Measurements from ENCODE around the gene RAB11B. TPM values are rescaled to one million over a fixed set of nuclear protein-coding genes. Genes with fewer than 3 reads are reported as not detected.

RAB11B gene
- total and polyA plus RNA-seq, 2 of the 13 experiments (the other 11 are each of a cell fraction or from before 2014, with no cell fraction given), result 6.0 to 28.4 TPM

- TF ChIP-seq KDM2A (CRISPR knock-in tag; IDR thresholded peaks at IDR 0.05; ENCODE audit: borderline replicate concordance, low read depth), result peak; percentile 14; the same call in 1 of the 2 replicates
- TF ChIP-seq HNRNPH1 (optimal IDR thresholded peaks at IDR 0.05; ENCODE audit: low read depth, low read length), result no peak
- peak; percentile 91 for TF ChIP-seq ZNF121 (CRISPR knock-in tag; IDR thresholded peaks at IDR 0.05)
- TF ChIP-seq ARID2 (CRISPR knock-in tag; IDR thresholded peaks at IDR 0.05; ENCODE audit: borderline replicate concordance), result no peak
- TF ChIP-seq POLR2AphosphoS5 (IDR thresholded peaks at IDR 0.05; ENCODE audit: low read depth, low read length), result 0 out of 2 replicates have a peak, but pooled peaks have one; percentile 6
- 0 out of 2 replicates have a peak, but pooled peaks have one; percentile 21 for TF ChIP-seq ZGPAT (CRISPR knock-in tag; IDR thresholded peaks at IDR 0.05)
- 0 out of 2 replicates have a peak, but pooled peaks have one; percentile 10 for TF ChIP-seq PATZ1 (CRISPR knock-in tag; IDR thresholded peaks at IDR 0.05)
- peak; percentile 86 for TF ChIP-seq RXRA (CRISPR knock-in tag; IDR thresholded peaks at IDR 0.05)
- TF ChIP-seq PCBP2 (optimal IDR thresholded peaks at IDR 0.05; ENCODE audit: low read depth, low read length, poor library complexity, severe bottlenecking), result no peak
- no peak for TF ChIP-seq ZNF878 (CRISPR knock-in tag; IDR thresholded peaks at IDR 0.05)
- TF ChIP-seq DRAP1 (CRISPR knock-in tag; IDR thresholded peaks at IDR 0.05), result no peak
- peak; percentile 85 for TF ChIP-seq RXRB (CRISPR knock-in tag; IDR thresholded peaks at IDR 0.05; ENCODE audit: borderline replicate concordance)
- no peak for TF ChIP-seq SP2 (CRISPR knock-in tag; IDR thresholded peaks at IDR 0.05)
- TF ChIP-seq ARID5B (CRISPR knock-in tag; IDR thresholded peaks at IDR 0.05), result no peak
- TF ChIP-seq TFAP4 (IDR thresholded peaks at IDR 0.05; ENCODE audit: borderline replicate concordance, low read depth), result peak; percentile 68; the same call in 1 of the 2 replicates
- TF ChIP-seq AHR (CRISPR knock-in tag; IDR thresholded peaks at IDR 0.05), result no peak
Observed at GRCh38 chr19:8367327-8368001, 22.7 kb upstream of the RAB11B start (continued).
